Neural progenitor cell (in vitro differentiated cells): ENCODE results near the gene PRRC2B.
"Not testable (repeated sequence)": the region's sequence is repeated elsewhere in the genome, so short reads cannot be mapped to it uniquely, and the experiment has no call there.

Experiments used
- EZH2 ChIP-seq: fragments of 200-600 bp; sonication (generic); IDR thresholded peaks from 2 replicates; pipeline ENCODE4 v1.6.1; 2017; ENCODE audit warnings: antibody characterized with exemption, mild to moderate bottlenecking, moderate library complexity
- EZH2phosphoT487 ChIP-seq: fragments of 200-600 bp; sonication (generic); IDR thresholded peaks from 2 replicates; pipeline ENCODE4 v1.6.1; 2017; ENCODE audit warnings: antibody characterized with exemption
- TF ChIP-seq, protein P1 (sequence below): fragments of 200-600 bp; sonication (generic); IDR thresholded peaks from 2 replicates; pipeline ENCODE4 v1.5.1; 2017; ENCODE audit warnings: antibody characterized with exemption, mild to moderate bottlenecking

DNA sequence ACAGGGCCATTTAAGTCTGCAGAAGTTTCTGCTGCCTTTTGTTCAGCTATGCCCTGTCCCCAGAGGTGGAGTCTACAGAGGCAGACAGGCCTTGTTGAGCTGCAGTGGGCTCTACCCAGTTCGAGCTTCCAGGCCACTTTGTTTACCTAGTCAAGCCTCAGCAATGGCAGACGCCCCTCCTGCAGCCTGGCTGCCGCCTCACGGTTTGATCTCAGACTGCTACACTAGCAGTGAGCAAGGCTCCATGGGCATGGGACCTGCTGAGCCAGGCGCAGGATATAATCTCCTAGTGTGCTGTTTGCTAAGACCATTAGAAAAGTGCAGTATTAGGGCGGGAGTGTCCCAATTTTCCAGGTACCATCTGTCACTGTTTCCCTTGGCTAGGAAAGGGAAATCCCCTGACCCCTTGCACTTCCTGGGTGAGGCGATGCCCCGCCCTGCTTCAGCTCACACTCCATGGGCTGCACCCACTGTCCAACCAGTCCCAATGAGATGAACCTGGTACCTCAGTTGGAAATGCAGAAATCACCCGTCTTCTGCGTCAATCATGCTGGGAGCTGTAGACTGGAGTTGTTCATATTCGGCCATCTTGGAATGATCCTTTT, 48.9 kb upstream of the PRRC2B start:
- TF ChIP-seq, protein P1, sequence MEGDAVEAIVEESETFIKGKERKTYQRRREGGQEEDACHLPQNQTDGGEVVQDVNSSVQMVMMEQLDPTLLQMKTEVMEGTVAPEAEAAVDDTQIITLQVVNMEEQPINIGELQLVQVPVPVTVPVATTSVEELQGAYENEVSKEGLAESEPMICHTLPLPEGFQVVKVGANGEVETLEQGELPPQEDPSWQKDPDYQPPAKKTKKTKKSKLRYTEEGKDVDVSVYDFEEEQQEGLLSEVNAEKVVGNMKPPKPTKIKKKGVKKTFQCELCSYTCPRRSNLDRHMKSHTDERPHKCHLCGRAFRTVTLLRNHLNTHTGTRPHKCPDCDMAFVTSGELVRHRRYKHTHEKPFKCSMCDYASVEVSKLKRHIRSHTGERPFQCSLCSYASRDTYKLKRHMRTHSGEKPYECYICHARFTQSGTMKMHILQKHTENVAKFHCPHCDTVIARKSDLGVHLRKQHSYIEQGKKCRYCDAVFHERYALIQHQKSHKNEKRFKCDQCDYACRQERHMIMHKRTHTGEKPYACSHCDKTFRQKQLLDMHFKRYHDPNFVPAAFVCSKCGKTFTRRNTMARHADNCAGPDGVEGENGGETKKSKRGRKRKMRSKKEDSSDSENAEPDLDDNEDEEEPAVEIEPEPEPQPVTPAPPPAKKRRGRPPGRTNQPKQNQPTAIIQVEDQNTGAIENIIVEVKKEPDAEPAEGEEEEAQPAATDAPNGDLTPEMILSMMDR: not testable (repeated sequence)
- not testable (repeated sequence) for TF ChIP-seq EZH2phosphoT487, EZH2
